HG03103 (cell line): ENCODE data around the gene P2RY14.
A peak's percentile ranks its signal among the peaks of the same experiment; 100 is the strongest.

ENCODE experiments used
- ATAC-seq: cut with Tn5 transposase; IDR thresholded peaks from one replicate; pipeline ENCODE4 v1.9.1; 2021; ENCODE audit warnings: low read depth; ENCODE audit not compliant: unreplicated experiment

P2RY14 gene

GRCh38 chr3:151219056-151219455 is 59.3 kb downstream of the P2RY14 start:
- ATAC-seq: no peak

DNA sequence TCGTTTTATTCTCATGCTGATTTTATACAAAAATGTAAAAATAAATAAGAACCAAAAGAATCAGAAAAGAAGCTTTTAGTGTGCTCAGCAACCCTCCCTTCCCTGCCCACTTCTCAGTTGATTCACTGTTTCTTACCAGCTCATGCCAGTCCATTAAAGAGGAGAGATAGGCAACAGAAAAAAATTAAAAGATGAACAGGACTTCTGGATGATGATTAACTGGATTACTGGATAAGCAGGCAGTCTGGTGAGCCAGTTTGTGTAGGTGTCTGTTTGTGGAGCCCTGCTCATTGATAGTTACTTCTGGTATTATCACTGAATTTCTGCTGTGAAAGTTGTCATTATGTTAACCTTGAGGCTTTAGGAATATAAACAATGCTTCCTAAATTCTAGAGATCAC is 60.2 kb downstream of the P2RY14 start:
- no peak for ATAC-seq

- no peak for ATAC-seq
These were observed 61.4 kb downstream of the P2RY14 start for GRCh38 chr3:151216641-151217607.

GRCh38 chr3:151214459-151214858 is 63.9 kb downstream of the P2RY14 start:
- no peak for ATAC-seq

DNA sequence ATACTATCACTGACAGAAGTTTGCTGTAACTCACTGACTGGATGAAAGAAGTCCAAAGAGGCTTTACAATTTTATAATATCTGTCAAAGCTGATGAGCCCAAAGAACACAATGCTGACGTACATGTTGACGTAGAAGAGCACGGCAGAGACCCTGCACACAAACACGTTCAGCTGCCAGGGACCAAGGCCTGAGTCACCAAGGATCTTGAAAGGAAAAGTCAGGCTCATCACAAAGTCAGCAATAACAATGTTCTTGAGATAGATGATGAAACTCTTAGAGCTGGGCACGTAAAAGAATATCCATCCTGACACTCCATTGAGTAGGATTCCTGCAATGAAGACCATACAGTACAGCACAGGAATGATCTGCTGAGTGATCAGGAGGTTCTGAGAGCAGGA is 64.5 kb downstream of the P2RY14 start:
- ATAC-seq: no peak

- no peak for ATAC-seq
These were observed 65.2 kb downstream of the P2RY14 start for GRCh38 chr3:151213151-151213550.

DNA sequence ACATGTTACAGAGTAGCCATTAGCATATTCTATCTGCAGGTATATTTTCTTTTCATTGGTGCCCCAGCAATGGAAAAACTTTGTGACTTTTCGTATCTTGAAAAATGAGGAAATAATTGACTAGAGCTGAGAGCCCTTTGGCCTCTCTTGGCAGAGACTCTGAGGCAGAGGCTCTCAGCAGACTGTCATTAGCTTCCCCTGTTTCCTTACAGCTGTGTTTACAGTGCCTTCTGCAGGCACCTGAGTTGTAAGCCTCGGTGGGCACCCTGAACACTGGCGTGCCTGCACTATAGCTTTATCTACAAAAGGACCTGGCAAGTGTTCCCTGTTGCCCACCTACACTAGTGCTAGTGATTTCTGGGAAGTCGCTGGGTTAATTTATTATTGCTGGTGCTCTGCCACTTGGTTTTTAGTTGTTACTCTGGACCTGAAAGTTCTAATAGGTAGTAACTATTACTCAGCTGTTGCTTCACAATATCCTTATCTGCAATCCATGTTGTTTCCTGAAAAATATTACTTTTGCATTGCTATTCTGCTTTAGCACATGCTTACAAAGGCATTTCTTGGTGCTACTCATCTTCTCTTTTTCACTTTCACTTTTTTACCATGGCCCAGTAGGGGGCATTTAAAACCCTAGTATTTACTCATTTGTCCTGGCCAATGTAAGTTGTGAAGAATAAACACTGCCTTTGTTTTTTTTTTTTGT is 67.5 kb downstream of the P2RY14 start:
- ATAC-seq: peak; percentile 65

DNA sequence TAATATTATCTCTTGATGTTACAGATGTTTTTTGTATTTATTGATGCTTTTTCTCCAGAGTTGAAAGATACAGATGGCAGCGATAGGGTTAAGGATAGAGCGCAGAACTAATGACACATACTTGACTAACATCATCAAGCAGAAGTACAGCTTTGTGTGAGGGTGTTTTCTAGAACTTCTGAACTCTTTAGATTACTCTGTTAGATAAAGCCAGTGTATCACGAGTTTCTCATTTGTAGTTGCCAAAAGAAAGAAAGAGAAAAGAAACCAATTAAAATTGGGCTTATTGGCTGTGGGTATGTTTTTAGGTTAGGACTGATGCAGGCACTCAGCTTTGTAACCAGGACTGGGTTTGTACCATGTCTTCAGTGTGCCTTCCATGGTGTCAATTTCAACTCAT is 68.7 kb downstream of the P2RY14 start:
- no peak for ATAC-seq

GRCh38 chr3:151206201-151206600 is 72.1 kb downstream of the P2RY14 start:
- ATAC-seq: no peak

- ATAC-seq: no peak
These were observed 72.9 kb downstream of the P2RY14 start for GRCh38 chr3:151205482-151205881.

DNA sequence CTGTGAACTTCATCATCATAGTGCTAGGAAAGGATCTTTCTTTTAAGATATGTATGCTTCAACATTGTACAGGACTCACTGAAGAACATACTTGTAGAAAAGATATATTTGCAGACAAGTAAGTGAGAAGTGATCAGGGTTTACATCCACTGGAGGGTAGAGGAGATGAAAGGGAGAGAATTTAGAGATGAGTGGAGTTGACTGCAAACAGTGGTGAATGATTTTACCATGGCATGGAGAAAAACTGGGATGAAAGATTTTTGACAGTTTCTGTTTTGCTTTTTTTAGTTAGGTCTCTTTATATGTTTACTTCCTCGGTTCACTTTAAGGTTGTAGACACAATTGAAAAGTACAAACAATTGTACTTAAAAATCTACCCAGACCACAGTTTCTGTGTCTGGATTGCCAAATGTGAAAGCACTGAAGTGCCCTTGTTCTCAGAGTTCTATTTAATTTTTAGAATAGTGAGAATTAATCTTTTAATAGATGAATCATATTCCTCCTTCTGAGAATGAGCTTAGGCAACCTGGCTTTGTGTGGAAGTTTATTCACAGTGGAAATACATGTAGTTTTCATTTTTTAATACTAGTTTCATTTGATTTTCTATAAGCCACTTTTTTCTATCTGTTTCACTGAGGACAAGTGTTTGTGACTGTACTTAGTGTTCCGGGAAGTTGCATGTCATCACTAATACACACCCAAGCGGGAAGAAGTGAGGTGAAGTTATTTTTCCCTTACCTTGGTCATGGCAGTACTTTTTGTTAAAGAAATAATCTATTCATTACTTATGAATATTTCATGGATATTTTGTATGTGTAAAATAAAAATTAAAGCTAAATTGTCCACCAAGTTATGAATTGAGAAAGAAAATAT is 73.6 kb downstream of the P2RY14 start:
- no peak for ATAC-seq

- ATAC-seq: peak; percentile 93
These were observed 75.3 kb downstream of the P2RY14 start, which contains the start of gene GPR171 for GRCh38 chr3:151203051-151203420. Gene GPR171, minus strand, starts transcription at chr3:151203216. Its CDS starts 3,830 bp downstream, at chr3:151199386.

- ATAC-seq: no peak
These were observed 77.2 kb downstream of the P2RY14 start for GRCh38 chr3:151201051-151201730.

- ATAC-seq: no peak
These were observed 77.8 kb downstream of the P2RY14 start for GRCh38 chr3:151200586-151200985.

DNA sequence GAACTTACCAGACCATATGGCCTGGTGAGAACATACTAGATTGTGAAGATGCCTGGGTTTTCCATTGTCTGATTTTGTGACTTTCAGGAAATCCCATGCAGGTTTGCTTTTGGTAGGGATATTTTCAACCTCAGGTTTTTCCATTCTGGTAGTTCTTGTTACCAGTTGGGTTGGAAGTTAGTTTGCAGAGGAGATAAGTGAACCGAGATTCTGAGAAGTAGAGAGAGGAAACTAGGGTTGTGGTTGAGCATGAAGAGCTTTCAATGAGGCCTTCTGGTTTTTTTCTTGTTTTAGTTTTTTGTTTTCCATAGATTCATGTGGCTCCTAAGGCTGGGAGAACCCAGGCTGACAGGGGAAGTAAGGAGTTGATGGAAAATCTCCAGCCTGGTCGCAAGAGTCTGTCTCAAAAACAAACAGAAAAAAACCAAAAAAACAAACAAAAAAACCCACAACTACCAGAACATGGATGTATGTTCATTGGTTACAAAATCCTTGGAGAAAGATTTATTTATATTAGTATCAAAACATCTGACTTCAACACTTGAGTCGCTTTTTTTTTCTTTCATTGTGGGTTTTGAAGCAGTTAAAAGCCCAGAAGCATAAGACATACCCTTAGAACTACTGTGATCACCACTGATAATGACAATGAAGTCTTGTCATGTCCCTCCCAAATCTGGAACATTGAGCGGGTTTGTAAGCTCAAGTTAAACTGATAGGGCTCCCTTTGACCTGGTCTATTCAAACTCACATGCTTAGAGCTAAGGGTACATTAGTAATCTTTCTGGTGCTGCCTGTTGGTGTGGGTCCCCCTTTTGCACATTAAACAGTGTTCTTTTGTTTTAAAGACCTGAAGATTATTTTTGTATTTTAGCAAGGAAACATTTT is 78.5 kb downstream of the P2RY14 start:
- no peak for ATAC-seq

GRCh38 chr3:151198849-151199248 is 79.5 kb downstream of the P2RY14 start:
- no peak for ATAC-seq

DNA sequence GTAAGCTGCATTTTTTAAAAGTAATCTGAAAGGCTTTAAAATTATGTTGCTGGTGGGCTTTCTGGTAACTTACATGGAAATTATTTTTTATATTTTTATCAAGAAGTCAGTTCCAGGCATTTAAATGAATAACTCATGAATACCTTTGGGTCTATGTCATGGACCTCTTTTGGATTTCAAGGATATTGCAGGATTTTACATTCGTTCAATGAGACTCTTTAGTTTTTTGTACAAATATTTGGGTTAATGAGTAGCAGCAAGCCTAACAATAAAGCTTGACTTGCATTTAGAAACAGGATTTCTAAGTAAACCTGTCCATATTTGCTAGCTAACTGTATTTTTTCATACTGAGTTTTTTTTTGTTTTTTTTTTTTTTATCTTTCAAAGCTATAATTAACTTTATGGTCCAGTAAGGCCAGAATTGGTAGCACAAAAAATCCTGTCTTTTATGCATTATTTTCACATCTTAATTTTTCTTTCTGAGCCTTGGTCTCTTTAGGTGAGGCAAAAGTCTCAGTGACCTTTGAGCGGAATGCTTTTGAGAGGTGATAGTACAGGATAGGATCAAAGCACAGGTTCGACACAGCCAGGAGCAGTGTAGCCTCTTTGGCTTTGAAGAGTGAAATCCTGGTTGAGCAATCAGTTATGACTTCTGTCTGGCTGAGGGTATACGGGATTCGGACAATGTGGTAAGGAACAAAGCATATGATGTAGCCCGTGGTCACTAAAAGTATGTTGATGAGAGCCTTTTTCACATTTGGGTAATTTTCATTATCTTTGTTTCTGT is 80.2 kb downstream of the P2RY14 start:
- ATAC-seq: no peak

DNA sequence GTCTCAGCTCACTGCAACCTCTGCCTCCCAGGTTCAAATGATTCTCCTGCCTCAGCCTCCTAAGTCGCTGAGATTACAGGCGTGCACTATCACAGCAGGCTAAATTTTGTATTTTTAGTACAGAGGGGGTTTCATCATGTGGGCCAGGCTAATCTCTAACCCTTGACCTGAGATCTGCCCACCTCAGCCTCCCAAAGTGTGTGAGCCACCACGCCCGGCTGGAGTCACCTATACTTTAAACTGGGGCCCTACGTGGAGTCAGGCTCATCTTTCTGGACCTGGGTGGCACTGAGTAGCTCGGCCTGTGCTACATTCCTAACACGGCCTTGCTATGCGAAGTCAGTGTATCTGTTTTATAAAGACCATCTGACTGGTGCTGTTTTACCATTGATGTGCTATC is 81.1 kb downstream of the P2RY14 start:
- no peak for ATAC-seq
